Activated T-helper 17 cell treated with anti-CD3 and anti-CD28 coated beads, Interleukin-2, amount 50 U/mL, for 72 hours (primary cell): ENCODE data around the gene MPHOSPH6. TPM values are rescaled to one million over a fixed set of nuclear protein-coding genes. Genes with fewer than 3 reads are reported as not detected.
"Not testable (repeated sequence)": the region's sequence is repeated elsewhere in the genome, so short reads cannot be mapped to it uniquely, and the experiment has no call there.

Source experiments
- ATAC-seq: fragments of 150-1000 bp; cut with Tn5 transposase; replicated peaks from 2 replicates; pipeline ENCODE4 v1.10.0; 2021; ENCODE audit warnings: mild to moderate bottlenecking, moderate library complexity
- H3K27ac Mint-ChIP-seq: one replicate; pipeline ENCODE4 v1.8.0; 2022; ENCODE audit warnings: mixed read lengths
- H3K27me3 Mint-ChIP-seq: one replicate; pipeline ENCODE4 v1.8.0; 2022; ENCODE audit warnings: mixed read lengths
- H3K36me3 Mint-ChIP-seq: one replicate; pipeline ENCODE4 v1.8.0; 2022; ENCODE audit warnings: low read depth, mild to moderate bottlenecking, mixed read lengths
- H3K4me1 Mint-ChIP-seq: one replicate; pipeline ENCODE4 v1.8.0; 2022; ENCODE audit warnings: mixed read lengths
- H3K4me3 Mint-ChIP-seq: one replicate; pipeline ENCODE4 v1.8.0; 2022; ENCODE audit warnings: mild to moderate bottlenecking, mixed read lengths
- H3K9me3 Mint-ChIP-seq: one replicate; pipeline ENCODE4 v1.8.0; 2022; ENCODE audit warnings: mixed read lengths
- total RNA-seq, 2 donors: library from RNA; stranded (reverse); gene quantifications; one replicate each; pipeline ENCODE4 v1.2.3, GENCODE V29; 2022

The MPHOSPH6 gene, protein sequence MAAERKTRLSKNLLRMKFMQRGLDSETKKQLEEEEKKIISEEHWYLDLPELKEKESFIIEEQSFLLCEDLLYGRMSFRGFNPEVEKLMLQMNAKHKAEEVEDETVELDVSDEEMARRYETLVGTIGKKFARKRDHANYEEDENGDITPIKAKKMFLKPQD
- total RNA-seq = 10 to 100 TPM; 31.9 to 41.0 TPM

DNA sequence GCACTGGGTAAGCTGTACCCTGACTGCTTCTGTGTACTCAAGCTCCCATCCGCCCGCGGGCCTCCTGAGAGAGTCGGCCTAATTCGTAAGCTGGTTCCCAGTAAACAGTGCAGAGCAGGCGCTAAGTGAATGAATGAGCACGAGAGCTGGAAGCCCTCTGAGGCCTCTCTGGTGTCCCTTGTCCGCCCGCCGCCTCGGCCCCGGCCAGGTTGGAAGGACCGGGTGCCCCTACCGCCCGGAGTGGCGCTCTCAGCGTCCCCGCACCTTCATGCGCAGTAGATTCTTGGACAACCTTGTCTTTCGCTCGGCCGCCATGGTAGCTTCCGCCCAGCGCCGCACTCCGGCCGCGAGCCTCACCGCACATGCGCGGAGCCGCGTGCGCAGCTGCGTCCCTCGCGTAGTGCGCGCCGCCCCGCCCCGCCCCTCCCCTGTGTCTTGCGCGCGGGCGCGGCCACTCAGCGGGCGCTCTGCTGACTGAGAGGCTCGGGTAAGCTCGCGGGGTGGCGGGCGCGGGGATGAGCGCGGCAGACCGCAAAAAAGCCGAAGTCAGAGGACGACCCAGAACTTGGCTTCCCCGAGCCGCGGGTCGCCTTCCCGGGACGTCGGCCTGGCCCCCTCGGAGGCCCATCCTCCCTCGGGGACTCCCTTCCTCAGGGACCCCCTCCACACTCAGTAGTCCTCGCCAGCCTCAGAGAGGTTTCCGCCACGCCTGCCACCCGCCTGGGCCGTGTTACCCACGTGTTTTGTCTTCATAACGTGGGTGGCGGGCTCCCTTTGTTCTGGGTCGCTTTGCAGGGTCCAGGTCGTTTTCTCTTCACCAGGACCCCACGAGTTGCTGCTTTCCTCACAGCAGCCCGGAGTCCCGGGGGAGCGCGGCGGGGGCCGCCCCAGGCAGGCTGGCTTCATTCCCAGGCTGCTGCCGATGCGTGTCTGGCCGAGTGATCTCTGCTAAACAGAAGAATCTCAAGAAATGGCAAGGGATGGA, at the start of gene MPHOSPH6:
Gene MPHOSPH6 (minus strand): TSS at position 364 of the 985 bp plus-strand sequence. CDS start 49 bp downstream, at position 315.
- Mint-ChIP-seq H3K4me1 (peaks cover 22% of the 10 kb centered on the region), H3K9me3 (no peaks in the 10 kb centered on the region), H3K36me3 (peaks cover 31% of the 10 kb centered on the region), H3K4me3 (peak within 1 kb of the TSS; percentile 84), H3K27me3 (peaks cover 15% of the 10 kb centered on the region), H3K27ac (peak within 1 kb of the TSS; percentile 96)
- ATAC-seq = peak; percentile 98

DNA sequence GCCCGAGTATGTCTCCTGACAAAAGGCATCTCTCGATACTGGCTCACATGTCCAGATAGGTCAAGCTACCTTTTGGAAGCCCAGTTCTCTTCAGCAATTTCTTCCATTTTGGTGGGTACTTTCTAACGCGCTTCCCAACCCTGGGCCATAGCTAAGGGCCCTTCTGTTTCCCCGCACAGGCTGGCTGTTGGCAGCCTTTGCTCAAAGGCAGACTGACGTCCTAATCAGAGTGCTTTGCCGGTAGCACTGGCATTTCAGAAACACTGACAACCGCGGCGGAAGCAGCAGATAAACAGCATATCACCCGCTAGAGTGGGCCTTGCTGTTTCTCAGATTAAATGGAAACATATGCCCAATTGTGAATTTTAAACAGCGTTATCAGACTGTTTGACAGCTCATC, 49.3 kb upstream of the MPHOSPH6 start:
- H3K4me1 Mint-ChIP-seq = no peaks in the 10 kb centered on the region
- H3K4me3 Mint-ChIP-seq = no peak overlapping the region

DNA sequence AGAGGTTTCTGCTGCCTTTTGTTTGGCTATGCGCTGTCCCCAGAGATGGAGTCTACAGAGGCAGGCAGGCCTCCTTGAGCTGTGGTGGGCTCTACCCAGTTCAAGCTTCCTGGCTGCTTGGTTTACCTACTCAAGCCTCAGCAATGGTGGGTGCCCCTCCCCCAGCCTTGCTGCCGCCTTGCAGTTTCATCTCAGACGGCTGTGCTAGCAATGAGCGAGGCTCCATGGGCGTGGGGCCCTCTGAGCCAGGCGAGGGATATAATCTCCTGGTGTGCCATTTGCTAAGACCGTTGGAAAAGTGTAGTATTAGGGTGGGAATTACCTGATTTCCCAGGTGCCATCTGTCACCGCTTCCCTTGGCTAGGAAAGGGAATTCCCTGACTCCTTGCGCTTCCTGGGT, 39.3 kb upstream of the MPHOSPH6 start:
- H3K4me3 Mint-ChIP-seq, H3K36me3 Mint-ChIP-seq, H3K4me1 Mint-ChIP-seq, ATAC-seq, H3K27ac Mint-ChIP-seq, H3K9me3 Mint-ChIP-seq: not testable (repeated sequence)
- peaks cover 41% of the 10 kb centered on the region for H3K27me3 Mint-ChIP-seq

More for the DNA sequence above, 49.3 kb upstream of the MPHOSPH6 start:
- Mint-ChIP-seq H3K27me3 (peaks cover 17% of the 10 kb centered on the region), H3K27ac (no peak overlapping the region), H3K36me3 (no peaks in the 10 kb centered on the region), H3K9me3 (no peaks in the 10 kb centered on the region)
- no peak for ATAC-seq

DNA sequence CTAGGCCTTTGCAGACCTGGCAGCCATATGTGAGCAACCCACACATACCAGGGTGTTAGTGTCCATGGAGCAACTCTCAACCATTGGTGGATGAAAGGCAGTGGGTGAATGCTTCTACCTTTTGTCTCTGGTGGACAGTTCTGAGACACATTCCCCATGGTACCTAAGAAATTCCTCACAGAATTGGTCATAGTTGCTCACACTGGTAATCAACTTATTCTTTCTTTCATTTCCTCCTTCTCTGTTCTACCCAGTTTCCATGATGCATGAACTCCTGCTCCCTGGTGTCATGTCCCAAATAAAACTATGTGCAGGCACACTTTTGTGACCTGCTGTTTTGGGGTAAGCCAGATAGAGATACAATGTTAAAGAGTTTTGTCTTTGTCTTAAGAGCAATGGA, 33.2 kb upstream of the MPHOSPH6 start:
- Mint-ChIP-seq H3K27ac (no peak overlapping the region), H3K9me3 (no peaks in the 10 kb centered on the region), H3K4me1 (peaks cover 12% of the 10 kb centered on the region), H3K4me3 (no peak overlapping the region), H3K36me3 (no peaks in the 10 kb centered on the region), H3K27me3 (peaks cover 9% of the 10 kb centered on the region)
- no peak for ATAC-seq

DNA sequence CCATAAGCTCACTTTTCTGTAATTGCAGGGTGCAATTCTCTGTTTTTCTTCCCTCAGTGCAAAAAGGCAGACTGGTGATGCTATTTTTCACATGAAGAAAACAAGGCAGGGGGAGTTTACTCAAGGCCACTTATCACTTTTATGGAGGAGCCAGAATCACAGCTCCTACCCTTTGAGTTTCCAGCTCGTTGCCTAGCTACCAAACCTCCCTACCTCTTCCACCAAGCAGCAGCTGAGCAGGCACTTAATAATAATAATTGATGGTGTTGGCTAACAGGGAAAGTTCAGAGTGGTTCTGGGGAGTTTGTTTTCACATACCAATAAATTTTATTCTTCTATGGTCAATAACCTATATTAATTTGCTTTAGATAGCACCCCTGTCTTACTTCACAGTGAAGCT, 31.9 kb upstream of the MPHOSPH6 start:
- Mint-ChIP-seq H3K4me3 (no peak overlapping the region), H3K27ac (no peak overlapping the region), H3K36me3 (no peaks in the 10 kb centered on the region), H3K9me3 (no peaks in the 10 kb centered on the region), H3K4me1 (peaks cover 12% of the 10 kb centered on the region), H3K27me3 (peaks cover 4% of the 10 kb centered on the region)
- ATAC-seq = no peak

DNA sequence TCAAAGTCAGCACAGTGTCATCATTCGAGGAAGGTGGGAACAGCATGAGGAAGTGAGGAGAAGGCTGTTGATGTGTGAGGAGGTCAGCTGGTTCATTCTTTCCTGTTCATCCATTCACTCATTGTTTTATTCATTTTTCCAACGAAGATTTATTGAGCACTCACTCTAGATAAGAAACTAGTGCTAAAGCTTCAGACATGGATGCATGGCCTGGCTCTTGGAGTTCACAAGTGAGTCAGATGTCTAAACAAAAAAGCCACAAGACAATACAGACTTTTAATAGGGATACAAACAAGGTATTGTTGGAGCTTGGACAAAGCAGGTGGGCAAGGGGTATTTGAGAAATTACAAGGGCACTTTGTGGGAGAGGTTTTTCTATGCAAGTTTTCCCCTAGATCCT, 31.3 kb upstream of the MPHOSPH6 start:
- H3K36me3 Mint-ChIP-seq = no peaks in the 10 kb centered on the region
- H3K27ac Mint-ChIP-seq = no peak overlapping the region
- H3K4me1 Mint-ChIP-seq = peaks cover 12% of the 10 kb centered on the region
- no peaks in the 10 kb centered on the region for H3K27me3 Mint-ChIP-seq
- no peak overlapping the region for H3K4me3 Mint-ChIP-seq
- no peaks in the 10 kb centered on the region for H3K9me3 Mint-ChIP-seq
- ATAC-seq = no peak

DNA sequence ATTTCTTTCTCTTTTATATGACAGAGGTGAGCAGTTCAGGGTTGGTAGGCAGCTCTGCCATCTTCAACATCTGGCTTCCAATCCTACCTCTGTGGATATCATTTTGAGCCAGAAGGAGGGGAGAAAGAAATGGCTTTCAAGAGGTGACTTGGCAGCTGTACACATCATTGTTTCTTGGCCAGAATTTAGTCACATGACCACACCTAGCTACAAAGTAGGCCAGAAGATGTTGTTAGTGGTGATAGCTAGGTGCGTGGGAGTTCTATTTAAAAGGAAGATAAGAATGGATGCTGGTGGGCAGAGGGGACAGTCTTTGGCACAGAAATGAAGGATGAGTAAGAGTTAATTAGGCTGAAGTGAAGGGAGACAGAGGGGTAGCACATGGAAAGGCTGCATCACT, 29.2 kb upstream of the MPHOSPH6 start:
- peak; percentile 72 for ATAC-seq
- Mint-ChIP-seq H3K36me3 (no peaks in the 10 kb centered on the region), H3K27ac (no peak overlapping the region), H3K4me1 (peaks cover 12% of the 10 kb centered on the region), H3K4me3 (no peak overlapping the region), H3K27me3 (no peaks in the 10 kb centered on the region), H3K9me3 (no peaks in the 10 kb centered on the region)

DNA sequence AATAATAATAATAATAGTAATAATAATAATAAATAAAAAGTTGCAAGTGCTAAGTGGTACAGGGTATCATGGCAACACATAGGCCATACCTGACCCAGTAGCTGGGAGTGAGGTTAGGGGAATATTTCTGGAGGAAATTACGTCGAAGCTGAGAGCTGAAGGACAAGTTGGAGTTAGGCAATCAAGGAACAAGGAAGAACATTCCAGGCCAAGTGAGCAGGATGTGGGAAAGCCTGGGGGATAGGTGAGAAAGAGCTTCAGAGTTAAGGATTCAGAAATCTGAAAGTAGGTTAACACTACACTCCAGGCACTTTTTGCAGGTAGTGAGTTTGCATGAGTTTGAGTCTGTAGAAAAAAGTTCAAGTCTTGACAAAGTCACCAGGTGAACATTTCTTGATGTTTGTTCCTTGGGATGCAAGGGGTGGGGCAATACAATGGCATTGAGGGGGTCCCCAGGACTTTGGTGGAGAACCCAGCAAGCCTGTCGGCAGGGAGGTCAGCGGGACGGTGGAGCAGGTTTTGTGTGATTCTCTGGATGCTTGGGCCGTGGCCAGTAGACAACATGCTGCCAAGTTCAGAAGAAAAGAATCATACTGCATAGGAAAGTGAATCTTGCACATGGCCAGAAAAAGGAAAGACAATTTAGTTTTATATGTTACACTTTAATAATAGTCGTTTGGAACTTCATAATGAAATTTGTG, 27.7 kb upstream of the MPHOSPH6 start:
- H3K27me3 Mint-ChIP-seq = no peaks in the 10 kb centered on the region
- no peak overlapping the region for H3K4me3 Mint-ChIP-seq
- no peak for ATAC-seq
- H3K27ac Mint-ChIP-seq = no peak overlapping the region
- no peaks in the 10 kb centered on the region for H3K36me3 Mint-ChIP-seq
- H3K9me3 Mint-ChIP-seq = no peaks in the 10 kb centered on the region
- peaks cover 18% of the 10 kb centered on the region for H3K4me1 Mint-ChIP-seq

DNA sequence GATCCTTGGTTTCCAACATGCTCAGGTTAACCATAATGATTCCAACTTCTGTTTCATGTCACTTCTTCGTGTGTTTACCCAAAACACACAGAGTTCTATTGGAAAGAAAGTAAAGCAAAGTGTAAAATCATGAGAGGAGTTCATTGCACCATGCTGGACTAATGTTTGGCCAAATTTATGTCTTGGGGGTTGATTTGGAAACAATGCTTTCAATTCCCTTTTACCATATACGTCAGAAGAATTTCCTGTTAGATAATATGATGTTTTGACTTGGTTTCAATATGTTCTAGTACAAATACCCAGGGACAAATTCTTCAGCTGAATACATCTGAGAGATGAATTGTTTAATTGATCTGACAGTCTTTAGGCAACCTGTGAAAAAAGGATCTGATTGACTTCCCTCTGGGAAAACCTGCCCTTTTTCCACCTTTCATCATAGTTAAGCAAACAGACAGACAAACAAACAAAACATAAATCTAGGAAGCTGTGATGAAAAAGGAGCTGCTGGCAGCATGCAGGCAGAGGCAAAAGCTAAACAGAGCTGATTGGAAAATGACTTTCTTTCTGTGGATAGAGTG, 26.0 kb upstream of the MPHOSPH6 start:
- Mint-ChIP-seq H3K36me3 (no peaks in the 10 kb centered on the region), H3K27ac (no peak overlapping the region), H3K9me3 (no peaks in the 10 kb centered on the region), H3K27me3 (no peaks in the 10 kb centered on the region), H3K4me3 (no peak overlapping the region), H3K4me1 (peaks cover 22% of the 10 kb centered on the region)
- no peak for ATAC-seq

DNA sequence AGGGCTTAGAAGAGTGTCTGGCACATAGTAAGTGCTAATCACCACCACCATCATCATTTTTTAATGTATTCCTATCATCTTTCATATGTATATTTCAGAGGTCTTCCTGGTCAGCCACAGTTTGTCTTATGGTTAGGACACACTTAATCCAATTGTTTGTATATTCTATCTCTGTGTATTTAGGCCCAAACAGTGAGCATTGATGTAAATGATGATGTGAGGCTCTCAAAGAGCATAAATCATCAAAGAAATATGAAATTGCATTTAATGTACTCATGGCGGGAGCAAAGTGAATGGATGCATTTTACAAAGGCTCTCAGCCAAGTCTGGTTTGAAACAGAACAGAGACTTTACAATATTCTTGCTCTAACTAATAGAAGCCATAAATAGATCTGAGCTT, 24.1 kb upstream of the MPHOSPH6 start:
- H3K27ac Mint-ChIP-seq = no peak overlapping the region
- peaks cover 4% of the 10 kb centered on the region for H3K27me3 Mint-ChIP-seq
- no peaks in the 10 kb centered on the region for H3K9me3 Mint-ChIP-seq
- peaks cover 15% of the 10 kb centered on the region for H3K4me1 Mint-ChIP-seq
- H3K36me3 Mint-ChIP-seq = no peaks in the 10 kb centered on the region
- no peak overlapping the region for H3K4me3 Mint-ChIP-seq
- ATAC-seq = no peak

DNA sequence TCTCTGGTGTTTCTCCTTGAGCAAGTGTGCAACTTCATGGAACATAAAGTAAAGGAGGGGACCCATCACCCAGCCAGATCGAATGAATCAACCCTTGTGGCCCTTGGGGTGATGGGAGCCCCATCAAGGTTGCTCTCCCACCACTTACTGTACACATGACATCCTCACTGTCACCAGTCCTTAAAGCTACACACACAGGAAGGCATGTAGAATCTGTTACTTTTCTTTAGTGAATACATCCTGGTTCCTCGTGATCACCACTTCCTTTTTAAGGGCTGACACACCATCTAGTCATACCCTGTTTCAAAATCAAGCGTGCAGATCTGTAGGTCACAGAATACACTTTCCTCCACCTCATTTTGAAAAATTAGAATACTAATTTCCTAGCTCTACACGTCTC, 22.6 kb upstream of the MPHOSPH6 start:
- H3K4me3 Mint-ChIP-seq = peak overlapping the region; percentile 41
- peaks cover 5% of the 10 kb centered on the region for H3K27me3 Mint-ChIP-seq

DNA sequence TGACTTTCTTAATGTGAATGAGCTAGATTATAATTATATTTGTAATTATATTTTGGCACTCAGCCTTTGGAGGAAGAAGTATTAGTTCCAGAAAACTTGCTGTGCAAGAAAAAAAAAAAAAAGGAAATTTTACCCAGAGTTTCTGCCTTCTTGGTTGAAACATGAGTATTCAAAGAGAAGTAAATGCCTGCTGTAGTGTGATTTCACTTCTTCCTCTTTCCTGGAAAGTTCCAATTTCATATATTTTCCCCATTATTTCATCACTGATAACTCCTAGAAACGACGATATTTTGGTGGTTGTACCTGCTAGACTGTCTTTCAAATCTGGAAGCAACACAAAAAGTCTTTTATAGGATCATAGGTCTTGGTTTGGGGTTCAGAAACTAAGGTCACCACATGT, 20.4 kb upstream of the MPHOSPH6 start:
- Mint-ChIP-seq H3K4me1 (peaks cover 16% of the 10 kb centered on the region), H3K27me3 (peaks cover 8% of the 10 kb centered on the region), H3K27ac (no peak overlapping the region), H3K36me3 (no peaks in the 10 kb centered on the region), H3K9me3 (no peaks in the 10 kb centered on the region), H3K4me3 (no peak overlapping the region)
- no peak for ATAC-seq

More for the DNA sequence above, 22.6 kb upstream of the MPHOSPH6 start:
- peak; percentile 97 for ATAC-seq
- Mint-ChIP-seq H3K36me3 (no peaks in the 10 kb centered on the region), H3K27ac (peak overlapping the region; percentile 15), H3K9me3 (no peaks in the 10 kb centered on the region), H3K4me1 (peaks cover 10% of the 10 kb centered on the region)

DNA sequence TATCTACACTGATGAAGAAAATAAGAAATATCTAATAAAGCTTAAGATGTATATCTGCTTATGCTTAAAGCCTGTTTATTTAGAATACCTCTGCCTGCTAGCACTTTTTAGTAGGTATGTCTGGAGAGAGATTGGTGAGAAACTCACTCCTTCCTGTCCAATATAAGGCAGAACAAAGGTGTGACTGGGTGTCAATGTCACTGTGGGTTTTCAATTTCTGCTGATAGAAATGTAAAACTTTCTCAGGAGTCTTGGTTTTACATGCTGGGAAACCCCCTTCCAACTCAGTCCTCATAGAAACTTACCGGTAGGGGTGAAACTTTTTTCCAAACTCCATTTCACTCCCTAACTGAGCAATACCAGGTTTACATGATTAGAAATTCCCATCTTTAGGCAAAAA, 17.8 kb upstream of the MPHOSPH6 start:
- Mint-ChIP-seq H3K4me3 (no peak overlapping the region), H3K4me1 (peaks cover 10% of the 10 kb centered on the region), H3K27ac (no peak overlapping the region), H3K9me3 (no peaks in the 10 kb centered on the region), H3K36me3 (no peaks in the 10 kb centered on the region), H3K27me3 (peaks cover 12% of the 10 kb centered on the region)
- ATAC-seq = peak; percentile 73

DNA sequence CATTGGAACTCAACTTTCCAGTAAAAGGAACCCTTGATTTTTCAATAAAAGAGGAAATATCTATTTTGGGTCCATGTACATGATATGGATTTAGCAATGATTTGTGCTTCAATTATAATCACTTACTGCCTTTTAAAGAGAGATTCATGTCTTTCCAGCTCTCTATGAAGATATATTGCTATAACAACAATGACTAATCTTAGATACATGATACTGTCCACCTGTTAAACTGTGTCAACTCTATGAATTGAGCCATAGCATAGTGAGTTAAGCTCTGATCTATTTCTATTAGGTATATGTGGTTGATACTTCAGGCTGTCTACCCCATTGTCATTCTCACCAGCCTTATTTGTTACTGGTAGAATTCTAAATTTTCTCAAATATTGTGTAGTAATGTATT, 15.0 kb upstream of the MPHOSPH6 start:
- Mint-ChIP-seq H3K4me1 (peaks cover 6% of the 10 kb centered on the region), H3K36me3 (no peaks in the 10 kb centered on the region), H3K27ac (no peak overlapping the region), H3K9me3 (no peaks in the 10 kb centered on the region), H3K4me3 (no peak overlapping the region), H3K27me3 (peaks cover 15% of the 10 kb centered on the region)
- no peak for ATAC-seq
